ENCODE measurements around the gene BMERB1.
A peak's percentile ranks its signal among the peaks of the same experiment; 100 is the strongest.
"Not testable (repeated sequence)": the region's sequence is repeated elsewhere in the genome, so short reads cannot be mapped to it uniquely, and the experiment has no call there.

Gene BMERB1

GRCh38 chr16:15604460-15605440 is 170.4 kb downstream of the BMERB1 start:
- H3K4me3 ChIP-seq (ENCODE audit: low read depth, low read length): no peak overlapping the region
- in situ Hi-C loops (cut with HindIII; ENCODE audit: low sequenced_read_pairs): no loop called here
- TF ChIP-seq CTCF (IDR thresholded peaks at IDR 0.05; ENCODE audit: low read depth, low read length, missing control alignments): no peak
- DNase-seq (ENCODE audit: low read depth): no peak

GRCh38 chr16:15605839-15606517 is 171.6 kb downstream of the BMERB1 start:
- H3K4me3 ChIP-seq (ENCODE audit: low read depth, low read length): no peak overlapping the region
- TF ChIP-seq CTCF (IDR thresholded peaks at IDR 0.05; ENCODE audit: low read depth, low read length, missing control alignments): no peak
- no peak for DNase-seq (ENCODE audit: low read depth)
- in situ Hi-C loops (cut with HindIII; ENCODE audit: low sequenced_read_pairs): no loop called here

GRCh38 chr16:15606518-15607220 is 172.3 kb downstream of the BMERB1 start:
- no peak for TF ChIP-seq CTCF (IDR thresholded peaks at IDR 0.05; ENCODE audit: low read depth, low read length, missing control alignments)
- in situ Hi-C loops (cut with HindIII; ENCODE audit: low sequenced_read_pairs): no loop called here
- DNase-seq (ENCODE audit: low read depth): no peak
- no peak overlapping the region for H3K4me3 ChIP-seq (ENCODE audit: low read depth, low read length)

GRCh38 chr16:15607221-15607699 is 172.9 kb downstream of the BMERB1 start:
- in situ Hi-C loops (cut with HindIII; ENCODE audit: low sequenced_read_pairs); H3K4me3 ChIP-seq (ENCODE audit: low read depth, low read length); DNase-seq (ENCODE audit: low read depth): not testable (repeated sequence)

- in situ Hi-C loops (cut with HindIII; ENCODE audit: low sequenced_read_pairs): no loop called here
- DNase-seq (ENCODE audit: low read depth): peak; percentile 46
- H3K4me3 ChIP-seq (ENCODE audit: low read depth, low read length): no peak overlapping the region
- no peak for TF ChIP-seq CTCF (IDR thresholded peaks at IDR 0.05; ENCODE audit: low read depth, low read length, missing control alignments)
These were observed 173.5 kb downstream of the BMERB1 start for GRCh38 chr16:15607700-15608396.

- no peak for DNase-seq (ENCODE audit: low read depth)
- no peak for TF ChIP-seq CTCF (IDR thresholded peaks at IDR 0.05; ENCODE audit: low read depth, low read length, missing control alignments)
- H3K4me3 ChIP-seq (ENCODE audit: low read depth, low read length): no peak overlapping the region
- in situ Hi-C loops (cut with HindIII; ENCODE audit: low sequenced_read_pairs): no loop called here
These were observed 174.3 kb downstream of the BMERB1 start for GRCh38 chr16:15608398-15609285.
